ENCODE results near the gene POU4F1. TPM values are rescaled to one million over a fixed set of nuclear protein-coding genes. Genes with fewer than 3 reads are reported as not detected.

The POU4F1 gene
- total and polyA plus RNA-seq, 2 donors (not counting 1 experiment from before 2014, with no cell fraction given) = 0.17 to 0.51 TPM

DNA sequence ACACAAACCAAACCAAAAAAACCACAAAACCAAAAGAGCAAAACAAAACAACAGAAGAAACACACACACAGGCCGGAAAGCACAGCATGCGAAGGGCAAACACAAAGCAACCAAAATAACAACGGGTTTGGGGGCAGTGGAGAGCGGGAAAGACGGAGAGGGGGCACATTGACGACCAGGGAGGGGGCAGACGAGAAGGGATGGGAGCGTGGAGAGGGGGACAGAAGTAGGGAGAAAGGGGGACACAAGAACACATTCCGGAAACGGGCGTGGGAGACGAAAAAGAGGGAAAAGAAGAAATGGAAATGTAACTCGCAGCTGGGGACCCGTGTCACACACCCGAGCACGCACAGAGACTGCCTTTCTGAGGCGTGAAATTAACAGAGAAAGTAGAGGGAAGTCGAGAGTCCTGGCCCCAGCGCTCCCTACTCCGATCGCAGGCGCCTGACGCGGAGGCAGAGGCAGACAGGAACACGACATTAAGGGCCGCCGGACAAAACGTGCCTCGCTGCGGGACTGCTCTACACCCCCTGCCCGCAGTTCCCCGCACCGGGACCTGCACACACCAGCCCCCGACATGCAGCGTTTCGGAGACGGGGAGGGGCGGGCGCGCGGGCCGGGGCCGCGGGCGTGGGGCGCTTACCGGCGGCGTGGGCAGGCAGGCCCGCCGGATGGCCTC lies 652 bp downstream of the POU4F1 start:
- Histone ChIP-seq H3K4me1 (ENCODE audit: control insufficient read depth in 2 of 2, insufficient read depth in 2 of 2, low read length in 2 of 2) (peaks cover 44 to 79% of the 10 kb centered on the region in 2 donors), H3K27ac (ENCODE audit: low read length in 2 of 2) (no peak overlapping the region), H3K9me3 (ENCODE audit: control extremely low read depth in 1 of 3, control insufficient read depth in 2 of 3, insufficient read depth in 1 of 3, low read length in 2 of 3) (peaks cover 2 to 48% (median 15%) of the 10 kb centered on the region in 3 donors), H2AFZ (ENCODE audit: insufficient read depth, low read depth, low read length, poor library complexity, severe bottlenecking) (peak overlapping the region; percentile 72), H3K27me3 (replicated peaks in 1 of 4; ENCODE audit: control extremely low read depth in 1 of 4, control insufficient read depth in 3 of 4, insufficient read depth in 4 of 4, low read length in 3 of 4) (peaks cover 11 to 88% (median 85%) of the 10 kb centered on the region in 4 experiments), H3K4me2 (replicated peaks; ENCODE audit: low read depth, low read length, poor library complexity, severe bottlenecking) (peak overlapping the region; percentile 87), H3K36me3 (replicated peaks in 1 of 2; ENCODE audit: control extremely low read depth in 1 of 2, control insufficient read depth in 1 of 2, extremely low read depth in 1 of 2, insufficient read depth in 2 of 2, low read length in 1 of 2) (no peaks in the 10 kb centered on the region), H4K20me1 (ENCODE audit: control insufficient read depth, insufficient read depth, low read length, poor library complexity, severe bottlenecking) (no peaks in the 10 kb centered on the region), H3K79me2 (ENCODE audit: control insufficient read depth, insufficient read depth, low read length) (no peaks in the 10 kb centered on the region), H3K4me3 (ENCODE audit: control extremely low read depth in 1 of 5, extremely low read depth in 1 of 5, insufficient read depth in 1 of 5, low read depth in 2 of 5, low read length in 4 of 5) (peak overlapping the region; percentile 7 to 62 (median 38)), H3K9ac (ENCODE audit: low read length) (peak overlapping the region; percentile 59)
- TF ChIP-seq EZH2 (IDR thresholded peaks at IDR 0.05; ENCODE audit: borderline replicate concordance, insufficient read depth, low read depth, low read length, poor library complexity, severe bottlenecking) = peak; percentile 12
- no peak for TF ChIP-seq CTCF (IDR thresholded peaks at IDR 0.05)
- under 1% methylated on average over 44 of the region's 51 CpGs for WGBS (ENCODE audit: insufficient coverage)
- Mint-ChIP-seq H3K27me3 (peaks cover 80% of the 10 kb centered on the region), H3K4me1 (peaks cover 48% of the 10 kb centered on the region), H3K4me3 (peak overlapping the region; percentile 90), H3K27ac (peak overlapping the region; percentile 80), H3K9me3 (ENCODE audit: insufficient read depth) (peaks cover 2% of the 10 kb centered on the region)
- no peak for ATAC-seq (ENCODE audit: low read depth)
- CTCF ChIA-PET = no interaction called here
- DNase-seq = peak; percentile 70
- intact Hi-C loops (cut with micrococcal nuclease) = loop anchor here (5.0 to 10.0 kb wide), 2 partner anchors 790 to 908 kb away; partner anchors contain the start of gene SLAIN1
- POLR2A ChIA-PET = interaction anchor here (0.7 kb wide), 1 partner anchor 33 kb away, joined by 12 read pairs; no protein-coding TSS in a partner anchor

All from B cell (primary cell).